Activated naive CD4-positive, alpha-beta T cell treated with anti-CD3 and anti-CD28 coated beads, Interleukin-2, amount 50 U/mL, for 16 hours (primary cell): ENCODE data around the gene ATG16L1.

Experiments used
- DNase-seq: peaks from one replicate; pipeline ENCODE4 v3.0.0-alpha.2; 2020

ATG16L1 gene

GRCh38 chr2:233251306-233252116 is at the start of gene ATG16L1:
TSS of gene ATG16L1 (plus strand) at chr2:233251673. CDS start at chr2:233251828, 155 bp downstream.
- peak; percentile 96 for DNase-seq

GRCh38 chr2:233202531-233202944 is 48.9 kb upstream of the ATG16L1 start:
- DNase-seq: no peak

- DNase-seq: no peak
Observed at GRCh38 chr2:233203060-233203459, 48.4 kb upstream of the ATG16L1 start.

- DNase-seq: no peak
Observed at GRCh38 chr2:233204286-233204936, 47.1 kb upstream of the ATG16L1 start.

GRCh38 chr2:233208382-233209116 is 42.9 kb upstream of the ATG16L1 start:
- no peak for DNase-seq

GRCh38 chr2:233209117-233209532 is 42.3 kb upstream of the ATG16L1 start:
- no peak for DNase-seq

GRCh38 chr2:233209533-233210171 is 41.8 kb upstream of the ATG16L1 start:
- no peak for DNase-seq

- DNase-seq: no peak
Observed at GRCh38 chr2:233210281-233210680, 41.2 kb upstream of the ATG16L1 start.

GRCh38 chr2:233210843-233211547 is 40.5 kb upstream of the ATG16L1 start:
- DNase-seq: no peak

- no peak for DNase-seq
Observed at GRCh38 chr2:233211548-233211895, 40.0 kb upstream of the ATG16L1 start.

GRCh38 chr2:233213011-233213410 is 38.5 kb upstream of the ATG16L1 start:
- no peak for DNase-seq

- no peak for DNase-seq
Observed at GRCh38 chr2:233213975-233214374, 37.5 kb upstream of the ATG16L1 start.

GRCh38 chr2:233217892-233218377 is 33.5 kb upstream of the ATG16L1 start:
- no peak for DNase-seq

GRCh38 chr2:233218836-233219235 is 32.6 kb upstream of the ATG16L1 start:
- no peak for DNase-seq

GRCh38 chr2:233219848-233220247 is 31.6 kb upstream of the ATG16L1 start:
- DNase-seq: no peak

- no peak for DNase-seq
Observed at GRCh38 chr2:233221378-233222063, 30.0 kb upstream of the ATG16L1 start.

- DNase-seq: no peak
Observed at GRCh38 chr2:233223059-233223894, 28.2 kb upstream of the ATG16L1 start.

- DNase-seq: no peak
Observed at GRCh38 chr2:233225230-233226068, 26.0 kb upstream of the ATG16L1 start.

GRCh38 chr2:233226511-233227031 is 24.9 kb upstream of the ATG16L1 start:
- DNase-seq: no peak
